Stimulated activated CD8-positive, alpha-beta memory T cell treated with anti-CD3 and anti-CD28 coated beads, Interleukin-12 subunit alpha, Interleukin-12 subunit beta, amount 100 ng/mL, for 24 hours (primary cell): ENCODE results near the gene MMP23B.
"Not testable (repeated sequence)": the region's sequence is repeated elsewhere in the genome, so short reads cannot be mapped to it uniquely, and the experiment has no call there.

Experiments used
- DNase-seq: peaks from one replicate; pipeline ENCODE4 v3.0.0-alpha.2; 2020; ENCODE audit errors: extremely low read depth

MMP23B gene

GRCh38 chr1:1631782-1632420 is at the start of gene MMP23B:
Gene MMP23B (plus strand): TSS chr1:1632173. CDS start chr1:1632219, 46 bp downstream.
- DNase-seq = no peak

GRCh38 chr1:1582585-1583346 is 49.2 kb upstream of the MMP23B start:
- no peak for DNase-seq

GRCh38 chr1:1583347-1584010 is 48.5 kb upstream of the MMP23B start:
- no peak for DNase-seq

- DNase-seq = no peak
Measured at GRCh38 chr1:1591452-1591851, 40.5 kb upstream of the MMP23B start.

GRCh38 chr1:1593834-1594601 is 38.0 kb upstream of the MMP23B start:
- DNase-seq = no peak

GRCh38 chr1:1594602-1595260 is 37.2 kb upstream of the MMP23B start:
- no peak for DNase-seq

- not testable (repeated sequence) for DNase-seq
Measured at GRCh38 chr1:1595341-1595740, 36.6 kb upstream of the MMP23B start.

GRCh38 chr1:1596493-1597274 is 35.3 kb upstream of the MMP23B start:
- no peak for DNase-seq

- DNase-seq = no peak
Measured at GRCh38 chr1:1597275-1597930, 34.6 kb upstream of the MMP23B start.

- DNase-seq = no peak
Measured at GRCh38 chr1:1598051-1598719, 33.8 kb upstream of the MMP23B start.

- DNase-seq = no peak
Measured at GRCh38 chr1:1598720-1599029, 33.3 kb upstream of the MMP23B start.

- DNase-seq = no peak
Measured at GRCh38 chr1:1599030-1599934, 32.7 kb upstream of the MMP23B start.

GRCh38 chr1:1599935-1600860 is 31.8 kb upstream of the MMP23B start, which contains the start of gene FNDC10:
Gene FNDC10 (minus strand): TSS chr1:1600135. CDS start chr1:1600015, 120 bp downstream.
- no peak for DNase-seq

- no peak for DNase-seq
Measured at GRCh38 chr1:1600861-1601563, 31.0 kb upstream of the MMP23B start.

GRCh38 chr1:1601564-1602303 is 30.2 kb upstream of the MMP23B start:
- no peak for DNase-seq

- no peak for DNase-seq
Measured at GRCh38 chr1:1602304-1602967, 29.5 kb upstream of the MMP23B start.
